ENCODE measurements around the gene GUCD1. TPM values are rescaled to one million over a fixed set of nuclear protein-coding genes. Genes with fewer than 3 reads are reported as not detected.
A peak's percentile ranks its signal among the peaks of the same experiment; 100 is the strongest.
"Not testable (repeated sequence)": the region's sequence is repeated elsewhere in the genome, so short reads cannot be mapped to it uniquely, and the experiment has no call there.

GUCD1 gene
- polyA plus RNA-seq, 1 donor, result 90.0 TPM

DNA sequence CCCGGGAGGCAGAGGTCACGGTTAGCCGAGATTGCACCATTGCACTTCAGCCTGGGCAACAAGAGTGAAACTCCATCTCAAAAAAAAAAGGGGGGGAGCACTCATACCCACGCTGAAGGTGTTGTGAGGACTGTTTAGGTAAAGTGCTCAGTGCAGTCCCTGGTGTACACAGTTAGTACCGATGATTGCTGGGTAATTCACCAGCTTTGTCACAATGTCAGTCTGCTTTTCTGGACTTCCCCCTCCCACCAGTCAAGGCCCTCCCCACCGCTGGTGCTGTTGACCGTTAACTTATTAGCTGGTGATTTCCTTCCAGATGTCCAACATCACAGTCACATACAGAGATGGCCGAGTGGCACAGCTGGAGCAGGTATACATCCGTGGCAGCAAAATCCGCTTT, 12.7 kb upstream of the GUCD1 start:
- no peak for DNase-seq

DNA sequence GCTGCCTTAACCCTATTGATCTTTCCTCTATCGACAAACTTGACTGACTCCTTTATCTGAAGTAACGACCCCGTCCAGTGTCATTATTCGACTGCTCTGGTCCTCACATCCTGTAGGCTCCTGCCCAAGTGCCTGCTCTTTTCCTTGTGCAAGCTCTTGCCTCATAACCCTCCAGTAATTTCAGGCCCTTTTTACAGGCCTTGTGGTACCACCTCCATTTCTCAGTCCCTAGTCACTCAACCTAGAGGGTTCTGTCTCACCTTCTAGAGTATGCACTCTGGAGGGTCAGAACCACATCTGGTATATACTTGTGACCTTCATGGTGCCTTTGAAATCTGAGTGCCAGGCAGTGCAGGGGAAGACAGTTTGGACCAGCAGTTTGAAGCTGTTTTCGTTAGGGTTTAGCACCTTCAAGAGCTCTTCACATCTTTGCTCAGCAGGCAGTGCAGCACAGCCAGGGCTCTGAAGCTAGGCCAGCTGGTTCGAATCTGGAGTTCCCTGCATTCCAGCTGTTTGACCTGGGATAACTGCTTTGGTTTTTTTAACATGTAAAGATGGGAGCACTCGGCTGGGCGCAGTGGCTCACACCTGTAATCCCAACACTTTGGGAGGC, 12.1 kb upstream of the GUCD1 start:
- DNase-seq, result no peak

DNA sequence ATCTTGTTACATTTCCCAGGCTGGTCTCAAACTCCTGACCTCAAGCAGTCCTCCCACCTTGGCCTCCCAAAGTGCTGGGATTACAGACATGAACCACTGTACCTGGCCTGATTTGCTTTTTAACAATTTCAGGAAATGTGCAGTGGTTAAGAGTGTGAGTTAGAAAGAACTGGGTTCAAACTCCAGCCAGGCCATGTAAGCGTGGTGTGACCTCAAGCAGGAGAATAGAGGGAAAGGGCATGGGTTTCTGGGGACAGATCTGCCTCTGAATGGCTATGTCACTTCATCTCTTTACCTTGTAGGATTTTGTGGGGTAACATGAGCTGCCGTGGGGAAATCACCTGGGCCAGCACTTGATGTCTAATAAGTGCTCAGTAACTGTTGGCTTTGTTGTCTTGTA, 10.1 kb upstream of the GUCD1 start:
- DNase-seq, result no peak

DNA sequence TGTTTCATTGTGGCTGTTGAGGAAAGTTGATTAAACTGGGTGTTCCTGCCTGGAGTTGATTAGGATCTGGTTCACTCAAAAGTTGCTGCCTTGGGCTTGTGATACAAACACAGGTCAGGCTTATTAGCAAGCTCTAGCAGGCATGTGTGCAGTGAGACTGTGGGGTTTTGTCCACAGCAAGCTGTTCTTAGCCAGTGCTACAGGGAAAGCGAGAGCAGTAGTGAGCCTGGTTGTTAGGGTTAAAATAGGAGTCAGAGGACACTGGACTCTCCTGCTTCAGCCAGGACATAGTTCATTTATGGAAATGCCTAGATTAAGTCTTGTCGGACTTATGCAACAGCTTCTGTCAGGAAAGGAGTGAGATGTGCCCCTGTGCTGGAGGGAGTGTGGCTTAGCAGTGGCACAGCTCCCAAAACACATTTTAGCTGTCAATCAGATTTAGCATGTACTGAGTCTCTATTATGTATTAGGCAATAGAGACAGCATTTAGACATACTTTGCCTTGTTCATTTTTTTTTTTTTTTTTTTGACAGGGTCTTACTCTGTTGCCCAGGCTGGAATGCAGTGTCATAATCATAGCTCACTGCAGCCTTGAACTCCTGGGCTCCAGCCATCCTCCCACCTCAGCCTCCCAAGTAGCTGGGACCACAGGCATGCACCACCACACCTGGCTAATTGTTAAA, 9.6 kb upstream of the GUCD1 start:
- no peak for DNase-seq

DNA sequence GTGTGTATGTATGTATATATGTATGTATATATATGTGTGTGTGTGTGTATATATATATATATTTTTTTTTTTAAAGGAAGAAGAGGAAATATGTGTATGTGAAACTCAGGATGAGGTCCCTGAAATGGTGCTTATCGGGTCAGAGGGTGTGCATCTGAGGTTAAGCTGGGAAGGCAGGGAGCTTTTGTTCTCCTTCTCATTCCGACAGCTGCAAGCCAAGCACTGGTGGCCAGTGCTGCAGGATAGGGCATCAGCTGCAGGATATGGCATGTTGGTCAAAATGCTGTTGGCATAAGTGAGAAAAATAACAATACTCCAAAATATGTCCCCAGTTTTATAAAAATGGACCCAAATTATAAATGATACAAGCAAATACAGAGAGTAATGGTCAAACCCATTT, 8.3 kb upstream of the GUCD1 start:
- DNase-seq, result no peak

DNA sequence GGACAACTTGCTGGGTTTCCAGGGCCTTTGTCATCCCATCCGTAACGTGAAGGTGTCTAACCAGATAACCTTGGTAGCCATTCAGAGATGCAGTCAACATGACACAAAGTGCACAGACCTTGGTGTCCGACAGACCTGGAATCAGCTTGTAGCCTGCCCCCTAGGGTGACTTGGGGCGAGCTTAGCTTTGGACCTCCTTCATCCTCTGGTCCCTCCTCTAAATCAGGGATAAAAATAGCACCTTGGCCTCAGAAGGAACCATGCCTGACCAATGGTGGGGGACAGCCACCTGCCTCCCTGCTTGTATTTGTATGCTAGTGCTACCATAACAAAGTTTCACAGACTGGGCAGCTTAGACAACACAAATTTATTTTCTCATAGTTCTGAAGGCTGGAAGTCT, 4.5 kb upstream of the GUCD1 start:
- DNase-seq, result no peak

DNA sequence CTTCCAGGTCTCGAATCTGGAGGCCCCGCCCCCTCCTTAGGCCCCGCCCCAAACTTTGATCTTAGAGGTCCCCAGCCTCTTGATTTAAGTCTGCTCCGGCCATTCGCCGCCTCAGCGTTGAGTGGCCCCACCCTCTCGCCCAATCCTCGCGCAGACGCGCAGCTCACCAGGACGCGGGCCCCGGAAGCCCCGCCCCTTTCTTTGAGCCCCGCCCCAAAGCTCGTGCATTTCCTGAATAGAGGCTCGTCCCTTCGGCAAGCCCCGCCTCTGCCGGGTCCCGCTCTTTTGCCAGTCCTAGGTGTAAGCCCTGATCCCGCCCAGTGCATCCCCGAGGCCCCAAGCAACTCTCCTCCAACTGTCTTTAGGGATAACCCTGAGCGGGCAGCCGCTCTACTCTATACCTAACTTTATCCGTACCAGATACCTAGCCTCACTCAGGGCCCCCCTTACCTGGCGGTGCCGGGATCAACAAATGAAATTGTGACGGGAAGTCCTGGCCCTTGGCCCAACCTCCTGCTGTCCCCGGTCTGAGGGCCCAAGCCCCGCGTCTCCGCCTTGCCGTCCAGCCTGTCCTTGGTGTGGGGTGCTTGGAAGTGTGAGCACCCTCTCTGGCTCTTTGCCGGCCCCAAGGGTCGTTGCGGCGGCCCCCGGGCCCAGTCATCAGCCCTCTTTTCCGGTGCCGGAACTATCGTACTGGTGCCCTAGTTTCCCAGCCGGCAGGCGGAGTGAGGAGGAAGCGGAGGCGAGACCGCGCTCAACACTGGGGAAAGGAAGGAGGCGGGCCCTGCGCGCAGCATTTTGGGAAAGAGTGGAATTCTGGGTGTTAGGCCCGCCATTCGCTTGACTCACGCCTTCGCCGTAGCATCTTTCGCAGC, 464 bp upstream of the GUCD1 start, which contains the start of gene SNRPD3:
SNRPD3 (plus strand) TSS at position 835 of the 875 bp plus-strand sequence. CDS start 1,676 bp downstream, outside the sequence.
- peak; percentile 99 for DNase-seq

DNA sequence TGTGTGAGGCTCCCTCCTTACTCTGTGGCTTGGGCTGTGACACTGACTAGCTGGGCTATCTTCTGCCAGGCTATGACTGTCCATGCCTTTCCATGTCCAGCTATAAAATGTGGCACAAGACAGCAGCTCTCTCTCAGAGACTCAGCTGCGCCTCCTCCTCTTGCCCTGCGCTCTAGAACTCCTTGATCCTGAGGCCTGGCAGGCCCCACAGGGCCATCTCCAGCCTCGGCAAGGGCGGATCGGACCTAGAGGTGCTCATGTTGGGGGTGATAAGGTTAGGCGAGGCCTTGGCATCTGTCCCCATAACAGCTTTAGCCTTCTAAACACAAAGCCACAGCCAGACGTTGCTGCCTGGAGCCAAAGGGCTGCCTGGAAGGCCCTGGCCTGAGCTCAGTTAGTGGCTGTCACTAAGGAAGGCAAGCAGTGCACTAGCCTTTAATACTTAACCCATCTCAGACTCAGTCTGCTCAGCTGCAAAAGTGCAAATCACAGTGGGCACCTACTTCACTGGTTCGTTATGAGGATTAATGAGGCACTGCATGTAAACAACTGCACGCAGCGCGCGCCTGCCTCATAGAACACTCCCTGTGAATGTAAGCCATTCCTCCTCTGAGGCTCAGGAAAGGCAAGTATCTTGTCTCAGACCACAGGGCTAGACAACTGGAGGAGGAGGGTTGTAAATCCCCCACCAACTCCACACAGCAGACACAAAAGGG, 1.2 kb downstream of the GUCD1 start:
- DNase-seq, result peak; percentile 24

DNA sequence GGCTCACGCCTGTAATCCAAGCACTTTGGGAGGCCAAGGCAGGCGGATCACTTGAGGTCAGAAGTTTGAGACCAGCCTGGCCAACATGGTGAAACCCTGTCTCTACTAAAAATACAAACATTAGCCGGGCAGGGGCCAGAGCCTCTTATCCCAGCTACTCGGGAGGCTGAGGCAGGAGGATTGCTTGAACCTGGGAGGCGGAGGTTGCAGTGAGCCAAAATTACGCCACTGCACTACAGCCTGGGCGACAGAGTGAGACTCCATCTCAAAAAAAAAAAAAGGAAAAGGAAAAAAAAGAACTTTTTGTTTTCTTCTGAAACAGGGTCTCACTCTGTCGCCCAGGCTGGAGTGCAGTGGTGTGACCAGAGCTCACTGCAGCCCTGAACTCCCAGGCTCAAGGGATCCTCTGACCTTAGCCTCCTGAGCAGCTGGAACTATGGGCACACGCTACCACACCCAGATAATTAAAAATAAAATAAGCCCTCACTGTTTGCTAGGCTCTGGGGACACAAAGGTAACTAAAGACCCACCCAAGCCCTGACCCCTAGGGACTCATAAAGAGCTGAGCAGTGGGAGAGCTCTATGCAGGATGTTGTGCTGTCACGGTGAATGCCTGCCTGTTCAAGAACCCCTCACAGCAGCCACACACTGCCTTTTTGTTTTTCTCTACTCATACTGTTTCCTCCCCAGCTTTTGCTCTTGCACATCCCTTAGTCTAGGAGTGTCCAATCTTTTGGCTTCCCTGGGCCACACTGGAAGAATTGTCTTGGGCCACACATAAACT, 2.2 kb downstream of the GUCD1 start:
- not testable (repeated sequence) for DNase-seq

DNA sequence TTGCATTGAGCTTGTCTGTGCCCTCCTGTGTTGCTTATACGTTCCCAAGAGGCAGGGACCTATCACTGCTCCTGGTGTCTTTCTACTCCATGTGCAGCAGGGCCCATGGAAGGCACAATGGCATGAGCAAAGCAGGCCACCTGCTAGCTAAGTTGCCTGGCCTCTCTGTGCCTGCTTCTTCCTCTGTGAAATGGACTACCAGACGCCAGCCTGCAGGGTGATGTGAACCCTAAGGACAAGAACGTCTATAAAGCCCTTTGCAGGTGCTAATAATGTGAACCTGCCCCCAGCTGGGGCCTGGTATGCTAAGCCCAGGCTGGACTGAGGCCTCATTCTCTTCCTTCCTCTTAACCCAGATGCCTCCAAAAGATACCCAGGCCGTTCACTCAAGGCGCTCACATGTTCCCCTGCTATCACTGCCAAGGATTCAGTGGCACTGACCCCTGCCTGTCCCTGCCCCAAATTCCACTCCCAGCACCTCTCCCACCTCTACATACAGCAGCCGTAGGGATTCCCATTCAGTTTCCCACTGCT, 4.0 kb downstream of the GUCD1 start:
- no peak for DNase-seq

DNA sequence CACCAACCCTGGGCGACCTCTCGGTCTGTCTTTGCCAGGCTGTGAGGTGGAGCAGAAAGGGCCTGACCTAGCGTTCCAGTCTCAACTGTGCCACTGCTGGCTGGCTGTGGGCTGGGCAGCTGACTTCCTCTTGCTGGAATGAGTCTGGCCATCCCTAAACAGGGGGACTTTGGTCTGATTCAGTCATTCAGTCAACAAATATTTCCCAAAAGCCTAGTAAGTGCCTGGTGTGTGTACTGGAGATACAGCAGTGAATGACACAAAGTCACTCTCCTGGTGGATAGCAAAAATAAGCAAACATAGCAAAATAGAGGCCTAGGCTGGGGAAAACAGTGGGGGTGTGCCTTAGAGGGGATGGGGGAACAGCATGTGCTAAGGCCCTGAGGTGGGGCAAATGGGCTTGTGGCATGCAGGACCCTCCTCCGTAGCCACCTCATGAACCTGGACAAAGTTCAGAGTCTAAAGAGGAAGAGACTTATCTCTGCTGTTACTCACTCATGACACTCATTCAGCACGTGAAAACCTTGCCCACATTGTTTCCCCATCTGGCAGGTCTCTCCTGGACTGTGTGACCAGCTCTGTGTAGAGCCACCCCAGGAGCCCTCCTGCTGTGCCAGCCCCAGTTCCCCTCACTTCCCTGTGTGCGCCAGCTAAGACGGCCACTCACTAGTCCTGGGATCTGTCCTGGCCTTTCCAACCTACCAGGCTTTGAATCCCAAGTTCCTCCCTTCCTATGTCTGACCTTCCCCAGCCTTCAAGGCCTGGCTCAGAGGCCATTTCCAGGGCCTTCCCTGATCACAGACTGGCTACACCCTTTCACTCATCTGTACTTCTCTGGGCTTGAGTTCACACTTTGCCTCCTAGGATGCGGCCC, 4.7 kb downstream of the GUCD1 start:
- no peak for DNase-seq

DNA sequence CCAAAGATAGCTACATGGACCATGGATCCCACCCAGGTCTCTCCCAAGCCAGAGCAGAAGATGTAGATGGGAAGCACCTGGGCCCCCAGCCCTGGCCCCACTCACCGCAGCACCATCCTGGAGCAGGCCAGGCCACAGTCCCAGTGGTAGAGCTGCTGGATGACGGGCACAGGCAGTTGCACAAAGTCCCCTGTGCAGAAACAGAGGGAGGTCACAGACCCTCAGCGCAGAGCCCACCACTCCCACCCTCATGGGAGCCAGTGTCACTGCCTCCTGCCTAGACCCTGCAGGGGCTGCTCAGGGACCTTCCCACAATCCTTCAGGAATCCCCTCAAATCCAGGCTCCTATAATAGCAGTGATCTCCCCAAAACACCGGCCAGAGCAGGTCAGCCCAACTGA, 6.1 kb downstream of the GUCD1 start:
- DNase-seq, result no peak

DNA sequence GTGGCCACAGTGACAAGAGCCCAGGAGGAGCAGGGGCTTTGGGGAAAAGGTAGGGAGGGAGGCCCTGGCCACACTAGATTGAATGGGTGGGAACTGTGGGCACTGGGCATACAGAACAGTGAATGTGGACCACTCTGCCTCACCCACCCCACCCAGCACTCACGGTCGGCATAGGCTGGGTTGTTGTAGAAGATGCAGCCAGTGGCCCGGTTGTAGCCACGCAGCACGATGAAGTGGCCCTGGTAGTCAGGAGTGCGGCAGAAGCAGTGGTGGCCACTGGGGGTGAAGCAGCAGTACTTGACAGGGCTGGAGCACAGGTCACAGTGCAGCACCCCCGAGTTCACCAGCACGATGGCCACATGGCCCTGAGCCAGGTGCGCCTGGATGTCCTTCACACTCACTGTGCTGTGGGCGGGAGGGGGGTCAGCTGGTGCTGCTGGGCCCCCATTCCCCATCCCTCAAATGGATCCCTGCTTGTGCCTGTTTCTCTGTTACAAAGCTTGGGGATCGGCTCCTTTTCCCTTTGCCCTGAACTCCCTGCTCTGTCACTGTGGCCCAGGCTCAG, 11.2 kb downstream of the GUCD1 start:
- no peak for DNase-seq

DNA sequence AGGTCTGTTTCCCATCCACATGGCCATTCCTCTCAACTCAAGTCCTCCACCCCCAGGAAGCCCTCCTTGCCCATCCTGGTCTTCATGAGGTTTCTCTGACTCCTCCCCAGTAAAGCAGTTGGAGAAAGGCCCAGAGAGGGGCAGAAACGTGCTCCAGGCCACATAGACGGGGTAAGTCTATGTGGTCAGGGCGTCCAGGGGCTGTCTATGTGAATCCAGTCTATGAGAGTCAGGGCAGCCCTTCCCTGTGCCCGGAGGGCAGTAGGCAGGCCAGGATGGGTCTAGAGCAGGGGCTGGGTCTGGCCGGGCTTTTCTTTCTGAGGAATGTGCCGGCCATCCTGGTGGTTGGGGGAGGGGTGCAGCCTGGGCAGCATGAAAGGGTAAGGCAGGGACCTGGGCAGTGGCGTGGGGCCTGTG, 11.7 kb downstream of the GUCD1 start:
- DNase-seq, result no peak

DNA sequence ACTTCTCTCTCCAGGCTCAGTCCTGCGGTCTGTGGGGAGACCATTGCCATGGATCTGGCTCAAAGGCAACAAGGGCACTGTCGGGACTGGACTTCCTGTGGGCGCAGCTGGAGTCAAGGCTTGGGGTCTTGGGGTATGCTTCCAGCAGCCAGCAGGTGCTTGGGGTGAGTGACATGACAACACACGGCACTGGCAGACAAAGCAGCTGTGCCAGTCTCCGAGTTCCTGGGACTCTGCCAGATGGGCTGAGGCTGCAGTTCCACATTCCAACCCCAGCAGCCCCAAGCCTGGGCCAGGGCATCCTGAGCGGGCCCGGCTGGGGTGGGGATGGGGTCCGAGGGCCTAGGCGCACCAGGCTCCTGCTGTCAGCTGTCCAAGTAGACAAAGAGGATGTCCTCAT, 12.3 kb downstream of the GUCD1 start:
- DNase-seq, result no peak

DNA sequence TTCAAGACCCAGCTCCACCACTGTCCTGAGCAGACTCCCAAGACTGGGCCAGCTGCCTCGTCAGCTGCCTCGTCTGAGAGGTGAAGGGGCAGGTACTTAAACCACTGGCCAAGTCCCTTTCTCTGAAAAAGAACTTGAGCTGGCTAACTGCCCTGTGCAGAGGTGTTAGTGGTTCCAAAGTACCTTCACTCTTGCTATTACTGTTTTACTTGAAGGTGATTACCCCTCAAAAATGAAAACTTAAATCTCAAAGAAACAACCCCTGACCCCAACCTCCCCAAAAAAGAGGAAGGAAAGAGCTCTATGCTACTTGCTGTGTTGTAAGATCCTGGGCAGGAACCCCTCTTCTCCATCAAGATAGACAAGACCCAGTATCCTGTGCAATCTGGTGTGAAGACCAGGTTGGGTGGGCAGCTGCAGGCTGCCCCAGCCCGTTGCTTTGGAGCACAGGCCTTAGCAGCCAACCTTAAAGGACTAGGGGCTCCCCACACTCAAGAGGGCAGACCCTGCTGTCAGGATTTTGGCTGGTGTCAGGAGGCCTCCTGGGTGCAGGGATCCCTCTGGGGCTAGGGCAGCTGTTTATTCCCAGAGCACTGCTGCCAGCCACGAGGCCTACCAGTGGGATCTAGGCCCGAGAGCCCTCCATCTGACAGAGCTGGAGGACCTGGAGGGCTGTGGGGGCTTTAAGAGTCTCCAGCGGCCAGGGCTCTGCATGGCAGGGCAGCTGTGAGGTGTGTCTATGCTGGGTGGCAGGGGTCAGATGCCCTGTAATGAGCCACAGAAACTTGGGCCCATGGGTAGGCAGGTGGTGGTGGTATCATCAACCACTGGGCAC, 13.0 kb downstream of the GUCD1 start:
- DNase-seq, result no peak

DNA sequence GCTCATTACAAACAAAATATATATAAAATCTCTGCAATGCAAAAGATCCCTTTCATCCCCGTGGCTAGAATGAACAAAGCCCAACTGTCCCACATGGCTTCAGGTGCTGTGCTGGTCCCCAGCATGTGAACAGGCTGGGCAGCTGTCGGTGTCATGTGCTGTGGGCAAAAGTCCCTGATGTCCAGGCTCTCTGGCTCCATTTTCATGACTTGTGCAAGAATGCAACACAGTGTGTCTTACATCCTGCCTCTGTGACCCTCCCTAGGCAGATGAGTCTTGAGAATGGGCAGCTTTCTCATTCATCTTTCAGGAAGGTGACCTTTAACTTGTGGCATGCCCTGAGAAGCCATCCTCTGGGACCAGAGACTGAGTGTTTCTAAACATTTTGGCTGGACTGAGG, 14.5 kb downstream of the GUCD1 start:
- DNase-seq, result no peak

DNA sequence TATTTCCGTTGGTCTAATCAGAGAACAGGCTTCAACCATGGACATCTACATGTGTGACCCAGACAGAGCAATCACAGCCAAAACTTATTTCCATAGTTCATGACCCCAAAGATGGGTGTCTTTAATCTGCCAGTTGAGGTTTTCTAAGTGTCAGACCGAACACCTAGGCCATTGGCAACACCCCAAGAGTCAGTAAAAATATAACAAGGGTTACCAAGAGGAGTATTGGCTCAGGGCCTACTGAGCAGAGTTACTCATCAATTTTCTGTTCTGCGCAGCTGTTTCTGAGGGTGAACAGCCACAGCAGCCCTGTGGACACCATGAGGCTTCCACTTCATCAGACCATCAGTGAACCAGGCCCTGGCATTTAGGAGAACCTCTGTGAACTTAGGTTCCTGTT, 18.8 kb downstream of the GUCD1 start:
- no peak for DNase-seq

DNA sequence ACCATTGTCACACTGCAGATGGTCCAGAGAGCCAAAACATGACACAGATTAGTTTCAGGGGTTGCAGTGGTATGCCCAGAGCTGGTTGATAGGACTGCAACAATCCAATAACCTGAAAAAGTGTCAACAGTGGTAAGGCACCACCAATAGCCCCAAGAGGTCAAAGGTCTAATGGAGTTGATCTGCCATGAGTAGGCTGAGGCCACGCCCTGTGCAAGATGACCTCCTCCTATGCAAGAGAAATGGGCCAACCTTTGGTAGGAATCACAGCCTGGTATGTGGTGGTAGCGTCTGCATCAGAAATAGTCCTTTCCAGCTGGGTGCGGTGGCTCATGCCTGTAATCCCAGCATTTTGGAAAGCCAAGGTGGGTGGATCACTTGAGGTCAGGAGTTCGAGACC, 19.6 kb downstream of the GUCD1 start:
- DNase-seq, result no peak

Measured in left kidney (tissue), 2 donors.